Osteocyte (in vitro differentiated cells): ENCODE results near the gene OPCML. TPM values are rescaled to one million over a fixed set of nuclear protein-coding genes. Genes with fewer than 3 reads are reported as not detected.

Experiments
- DNase-seq: peaks from one replicate; pipeline ENCODE4 v3.0.0; 2021; ENCODE audit warnings: mixed read lengths; ENCODE audit not compliant: unreplicated experiment; ENCODE audit errors: extremely low spot score
- H3K27ac Mint-ChIP-seq: one replicate; pipeline ENCODE4 v1.8.0; 2021; ENCODE audit warnings: mild to moderate bottlenecking, mixed read lengths; ENCODE audit not compliant: unreplicated experiment
- H3K27me3 Mint-ChIP-seq: one replicate; pipeline ENCODE4 v1.8.0; 2021; ENCODE audit warnings: mixed read lengths; ENCODE audit not compliant: unreplicated experiment
- H3K36me3 Mint-ChIP-seq: one replicate; pipeline ENCODE4 v1.8.0; 2021; ENCODE audit warnings: mixed read lengths; ENCODE audit not compliant: unreplicated experiment
- H3K4me1 Mint-ChIP-seq: one replicate; pipeline ENCODE4 v1.8.0; 2021; ENCODE audit warnings: mixed read lengths; ENCODE audit not compliant: unreplicated experiment
- H3K4me3 Mint-ChIP-seq: one replicate; pipeline ENCODE4 v1.8.0; 2021; ENCODE audit warnings: mild to moderate bottlenecking, moderate library complexity, mixed read lengths; ENCODE audit not compliant: unreplicated experiment
- H3K9me3 Mint-ChIP-seq: one replicate; pipeline ENCODE4 v1.8.0; 2021; ENCODE audit warnings: mixed read lengths; ENCODE audit not compliant: unreplicated experiment
- CTCF ChIP-seq: fragments of 200-600 bp; sonication (generic); IDR thresholded peaks from 2 replicates; pipeline ENCODE4 v1.5.0; 2021; ENCODE audit warnings: antibody characterized with exemption, mild to moderate bottlenecking, moderate library complexity
- total RNA-seq: library from RNA; stranded (reverse); gene quantifications from 2 replicates; pipeline ENCODE4 v1.2.1, GENCODE V29; 2021

The OPCML gene
- total RNA-seq, 1 donor from 2014 or later = 0.11 TPM

DNA sequence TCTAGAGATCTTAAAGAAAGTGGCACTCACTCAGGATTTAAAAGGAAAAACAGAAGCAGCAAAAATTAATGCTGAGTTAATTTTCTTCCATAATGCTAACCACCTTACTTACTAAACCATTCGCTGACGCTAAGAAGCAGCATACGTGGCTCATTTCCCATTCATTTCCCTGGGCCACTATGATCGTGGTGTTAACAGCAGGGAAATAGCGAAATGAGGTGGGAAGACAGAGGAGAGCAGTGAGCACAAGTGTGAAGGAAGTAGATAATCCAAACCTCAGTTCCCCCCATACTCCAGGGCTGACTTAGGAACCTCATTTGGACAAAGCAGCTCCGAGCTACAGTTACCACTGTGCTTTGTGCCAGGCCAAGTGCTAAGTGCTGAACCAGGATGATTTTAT is 723.2 kb downstream of the OPCML start:
- DNase-seq = no peak
- Mint-ChIP-seq H3K27me3 (no peaks in the 10 kb centered on the region), H3K4me3 (no peak overlapping the region), H3K36me3 (no peaks in the 10 kb centered on the region), H3K27ac (no peak overlapping the region), H3K4me1 (no peaks in the 10 kb centered on the region), H3K9me3 (peaks cover 8% of the 10 kb centered on the region)
- no peak for TF ChIP-seq CTCF

DNA sequence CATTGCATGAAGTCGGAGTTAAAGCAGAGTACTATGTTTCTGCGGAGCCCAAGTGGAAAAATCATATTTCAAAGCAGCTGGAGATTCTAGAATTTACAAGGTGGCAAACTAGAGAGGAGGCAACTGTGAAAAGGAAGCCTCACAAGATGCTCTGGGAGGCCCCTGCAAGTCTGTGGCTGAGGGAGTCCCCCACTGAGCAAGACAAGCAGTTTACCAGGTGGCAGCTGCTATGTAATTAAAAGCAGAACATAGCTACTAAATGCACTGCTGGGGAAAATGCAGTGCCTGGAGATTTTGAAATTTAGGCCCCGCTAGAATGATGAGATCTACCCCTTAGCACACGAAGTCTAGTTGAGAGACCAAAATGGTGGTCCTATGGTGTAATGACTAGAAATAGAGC is 728.0 kb downstream of the OPCML start:
- Mint-ChIP-seq H3K27me3 (peaks cover 3% of the 10 kb centered on the region), H3K4me1 (no peaks in the 10 kb centered on the region), H3K9me3 (peaks cover 8% of the 10 kb centered on the region), H3K27ac (no peak overlapping the region), H3K36me3 (no peaks in the 10 kb centered on the region), H3K4me3 (no peak overlapping the region)
- no peak for TF ChIP-seq CTCF
- DNase-seq = no peak

GRCh38 chr11:132803436-132803835 is 728.9 kb downstream of the OPCML start:
- no peak overlapping the region for H3K4me3 Mint-ChIP-seq
- DNase-seq = no peak
- no peak overlapping the region for H3K27ac Mint-ChIP-seq
- no peak for TF ChIP-seq CTCF
- H3K36me3 Mint-ChIP-seq = no peaks in the 10 kb centered on the region
- H3K9me3 Mint-ChIP-seq = peaks cover 12% of the 10 kb centered on the region
- no peaks in the 10 kb centered on the region for H3K4me1 Mint-ChIP-seq
- peaks cover 3% of the 10 kb centered on the region for H3K27me3 Mint-ChIP-seq

GRCh38 chr11:132802947-132803346 is 729.4 kb downstream of the OPCML start:
- H3K9me3 Mint-ChIP-seq = peaks cover 13% of the 10 kb centered on the region
- peaks cover 3% of the 10 kb centered on the region for H3K27me3 Mint-ChIP-seq
- H3K27ac Mint-ChIP-seq = no peak overlapping the region
- no peaks in the 10 kb centered on the region for H3K4me1 Mint-ChIP-seq
- no peak for DNase-seq
- no peak overlapping the region for H3K4me3 Mint-ChIP-seq
- no peaks in the 10 kb centered on the region for H3K36me3 Mint-ChIP-seq
- no peak for TF ChIP-seq CTCF

GRCh38 chr11:132793831-132794230 is 738.5 kb downstream of the OPCML start:
- H3K27me3 Mint-ChIP-seq = no peaks in the 10 kb centered on the region
- no peak overlapping the region for H3K27ac Mint-ChIP-seq
- no peaks in the 10 kb centered on the region for H3K36me3 Mint-ChIP-seq
- no peak overlapping the region for H3K4me3 Mint-ChIP-seq
- no peaks in the 10 kb centered on the region for H3K4me1 Mint-ChIP-seq
- H3K9me3 Mint-ChIP-seq = peaks cover 5% of the 10 kb centered on the region
- DNase-seq = no peak
- no peak for TF ChIP-seq CTCF
